GM12873 (cell line): ENCODE measurements around the gene ZNF576.

Source experiments
- CTCF ChIP-seq: IDR thresholded peaks from 2 replicates; pipeline ENCODE4 v1.5.1; 2012; ENCODE audit warnings: low read depth, mild to moderate bottlenecking, moderate library complexity, low read length, control low read depth; ENCODE audit not compliant: insufficient read depth; ENCODE audit errors: missing control alignments

The ZNF576 gene

DNA sequence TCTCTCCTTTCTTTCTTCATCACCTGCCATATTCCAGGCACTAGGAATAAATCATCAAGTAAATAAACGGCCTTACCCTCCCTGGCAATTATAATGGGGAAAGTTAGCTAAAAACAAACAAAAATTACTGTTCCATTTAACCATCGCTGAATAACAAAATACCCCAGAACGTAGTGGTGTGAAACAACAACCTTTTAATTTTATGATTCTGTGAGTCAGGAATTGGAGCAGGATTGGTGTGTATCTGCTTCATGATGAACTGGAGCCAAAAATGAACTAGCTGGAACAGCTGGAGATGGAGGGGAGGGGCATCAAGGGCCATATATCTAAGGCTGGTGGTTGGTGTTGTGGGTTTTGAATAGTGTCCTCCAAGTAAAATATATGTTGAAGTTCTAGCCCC lies 46.9 kb downstream of the ZNF576 start:
- no peak for TF ChIP-seq CTCF

DNA sequence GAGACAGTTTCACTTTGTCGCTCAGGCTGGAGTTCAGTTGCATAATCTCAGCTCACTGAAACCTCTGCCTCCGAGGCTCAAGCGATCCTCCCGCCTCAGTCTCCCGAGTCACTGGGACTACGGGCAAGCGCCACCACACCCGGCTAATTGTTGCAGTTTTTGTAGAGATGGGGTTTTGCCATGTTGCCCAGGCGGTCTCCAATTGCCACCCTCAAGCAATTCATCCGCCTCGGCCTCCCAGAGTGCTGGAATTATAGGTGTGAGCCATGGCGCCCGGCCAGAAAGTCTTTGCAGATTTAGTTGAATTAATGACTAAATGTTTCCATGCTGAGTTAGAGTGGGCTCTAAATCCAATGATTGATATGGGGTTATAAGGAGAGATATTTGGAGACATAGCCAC lies 47.8 kb downstream of the ZNF576 start:
- TF ChIP-seq CTCF = no peak

GRCh38 chr19:43648633-43649032 lies 52.2 kb downstream of the ZNF576 start:
- no peak for TF ChIP-seq CTCF

- TF ChIP-seq CTCF = no peak
Measured at GRCh38 chr19:43649514-43649913, 53.1 kb downstream of the ZNF576 start.
